GM23338 (cell line): Measurements from ENCODE around the gene CTNND2.

ENCODE experiments used
- CREB1 ChIP-seq: fragments of 250-450 bp; sonication (Bioruptor Pico); IDR thresholded peaks from 2 replicates; pipeline ENCODE4 v1.5.0; 2020; ENCODE audit warnings: low read depth, mild to moderate bottlenecking, moderate library complexity
- CTCF ChIP-seq, 2 experiments: fragments of 200-600 bp in 1 of 2; sonication (generic) in 1 of 2; conservative IDR thresholded peaks; 2 replicates each; pipeline versions ENCODE4 v1.5.1 to v1.6.1; 2016 to 2017; ENCODE audit warnings: antibody characterized with exemption in 2 of 2, low read depth in 2 of 2, mild to moderate bottlenecking in 2 of 2, moderate library complexity in 1 of 2
- EZH2 ChIP-seq: fragments of 200-600 bp; sonication (generic); IDR thresholded peaks from one replicate; pipeline ENCODE4 v1.8.0; 2017; ENCODE audit warnings: antibody characterized with exemption, mild to moderate bottlenecking, low read depth; ENCODE audit not compliant: unreplicated experiment
- JUNB ChIP-seq: IDR thresholded peaks from one replicate; pipeline ENCODE4 v1.6.1; 2016; ENCODE audit warnings: antibody characterized with exemption; ENCODE audit not compliant: unreplicated experiment
- POLR2AphosphoS5 ChIP-seq: IDR thresholded peaks from 2 replicates; pipeline ENCODE4 v1.6.1; 2016; ENCODE audit warnings: antibody characterized with exemption, low read depth
- ZNF331 ChIP-seq: fragments of 250-450 bp; sonication (Bioruptor Pico); IDR thresholded peaks from 2 replicates; pipeline ENCODE4 v1.5.0; 2020; ENCODE audit warnings: low read depth, mild to moderate bottlenecking, moderate library complexity
- ZNF462 ChIP-seq: fragments of 250-450 bp; sonication (Bioruptor Pico); IDR thresholded peaks from 2 replicates; pipeline ENCODE4 v1.5.0; 2020; ENCODE audit warnings: mild to moderate bottlenecking, moderate library complexity

GRCh38 chr5:11130131-11130530 lies 774.1 kb downstream of the CTNND2 start:
- TF ChIP-seq CTCF (conservative IDR thresholded peaks at IDR 0.05; ENCODE audit: low read depth in 2 of 2): no peak
- TF ChIP-seq ZNF331 (CRISPR knock-in tag): no peak
- TF ChIP-seq ZNF462: no peak
- TF ChIP-seq POLR2AphosphoS5: no peak
- TF ChIP-seq JUNB: no peak
- TF ChIP-seq CREB1: no peak
- TF ChIP-seq EZH2: no peak
